Astrocyte of the spinal cord (primary cell): ENCODE data around the gene ALDH2.
"Not testable (repeated sequence)": the region's sequence is repeated elsewhere in the genome, so short reads cannot be mapped to it uniquely, and the experiment has no call there.

Experiments
- DNase-seq: peaks from one replicate; pipeline ENCODE4 v3.0.0; 2011; ENCODE audit warnings: low read depth, low spot score
- H3K4me3 ChIP-seq: 2 replicates; pipeline ENCODE4 v1.5.1; 2011; ENCODE audit warnings: low read depth, mild to moderate bottlenecking, low read length, moderate library complexity
- CTCF ChIP-seq: IDR thresholded peaks from 2 replicates; pipeline ENCODE4 v1.5.1; 2012; ENCODE audit warnings: low read depth, mild to moderate bottlenecking, low read length, inconsistent platforms
- in situ Hi-C: cut with HindIII; loops from 2 replicates; pipeline ENCODE4 v1.10.0; 2017; ENCODE audit warnings: low sequenced_read_pairs

The ALDH2 gene

DNA sequence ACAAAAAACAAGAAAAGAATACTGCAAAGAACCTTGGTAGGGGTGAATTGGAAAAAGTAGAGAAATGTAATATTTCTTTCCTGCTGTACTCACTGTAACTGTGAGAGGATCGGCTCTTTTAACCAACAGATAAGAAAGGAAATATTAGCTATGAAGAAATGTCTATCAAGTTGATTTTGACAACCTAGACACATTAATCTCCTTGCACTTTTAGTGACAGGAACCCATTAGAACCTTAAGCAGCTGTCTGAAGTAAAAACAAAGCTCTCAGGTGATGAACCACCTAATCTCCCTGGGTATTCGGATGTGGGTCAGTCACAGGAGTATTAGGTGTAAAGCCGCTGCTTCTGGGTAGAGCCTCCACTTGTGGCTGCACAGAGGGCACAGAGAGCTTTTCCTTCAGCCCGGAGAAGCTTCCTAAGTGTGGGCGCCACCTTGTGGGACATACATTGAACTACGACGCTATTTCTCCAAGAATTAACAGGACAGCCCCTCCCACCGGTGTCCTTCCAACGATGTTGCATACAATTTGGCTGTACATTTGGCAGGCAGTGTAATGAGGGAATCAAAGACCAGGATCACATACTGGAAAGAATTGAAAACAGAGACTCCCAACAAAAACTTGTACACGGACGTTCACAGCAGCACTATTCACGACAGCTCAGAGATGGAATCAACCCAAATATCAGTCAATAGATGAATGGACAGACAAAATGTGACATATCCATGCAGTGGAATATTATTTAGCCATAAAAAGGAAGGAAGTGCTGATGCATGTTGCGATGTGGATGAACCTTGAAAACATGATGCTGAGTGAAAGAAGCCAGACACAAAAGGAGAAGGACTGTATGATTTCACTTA, 46.4 kb downstream of the ALDH2 start:
- in situ Hi-C loops, result no loop called here

GRCh38 chr12:111816065-111816615, 49.4 kb downstream of the ALDH2 start:
- no peak for TF ChIP-seq CTCF
- in situ Hi-C loops, result no loop called here
- no peak overlapping the region for H3K4me3 ChIP-seq
- no peak for DNase-seq

More for the DNA sequence above, 46.4 kb downstream of the ALDH2 start:
- H3K4me3 ChIP-seq, result no peak overlapping the region
- TF ChIP-seq CTCF, result peak; percentile 80
- peak; percentile 82 for DNase-seq

DNA sequence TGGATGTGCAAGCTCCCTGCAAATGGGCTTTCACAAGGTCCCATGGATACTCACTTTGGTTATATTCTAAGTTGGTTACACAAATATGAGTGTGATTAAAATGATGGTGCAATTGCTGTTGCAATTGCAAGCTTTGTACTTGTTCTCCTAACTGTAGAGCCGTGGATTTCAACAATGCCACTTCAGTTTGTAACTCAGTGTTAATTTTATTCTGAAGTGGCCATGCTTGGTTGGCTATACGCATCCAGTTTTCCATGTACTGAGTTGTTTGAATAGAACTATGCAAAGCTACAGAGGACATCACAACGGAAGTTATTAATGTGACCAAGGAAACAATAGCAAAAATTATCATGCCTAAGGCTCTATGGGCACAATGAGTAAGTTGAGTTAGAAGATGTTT, 50.2 kb downstream of the ALDH2 start:
- DNase-seq, H3K4me3 ChIP-seq, in situ Hi-C loops: not testable (repeated sequence)

DNA sequence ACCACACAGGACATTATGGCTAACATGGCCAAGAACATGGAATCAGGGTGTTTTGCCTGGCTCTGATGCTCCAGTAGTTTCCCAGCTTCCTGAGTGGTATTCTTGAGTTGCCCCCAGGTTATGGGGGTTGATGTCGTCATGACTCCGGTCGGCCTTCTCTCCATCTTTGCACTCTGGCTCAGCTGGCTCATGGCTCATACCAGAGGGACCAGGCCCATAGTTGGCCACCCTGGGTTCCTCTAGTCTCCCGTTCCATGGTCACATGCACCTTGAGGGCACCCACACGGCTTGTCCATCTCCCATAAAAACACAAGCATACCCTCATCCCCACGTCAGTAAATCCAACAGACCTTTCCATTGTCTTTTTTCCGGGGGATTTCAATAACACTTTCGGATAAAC, 51.6 kb downstream of the ALDH2 start:
- TF ChIP-seq CTCF, result no peak
- no peak overlapping the region for H3K4me3 ChIP-seq
- no peak for DNase-seq
- in situ Hi-C loops, result no loop called here

DNA sequence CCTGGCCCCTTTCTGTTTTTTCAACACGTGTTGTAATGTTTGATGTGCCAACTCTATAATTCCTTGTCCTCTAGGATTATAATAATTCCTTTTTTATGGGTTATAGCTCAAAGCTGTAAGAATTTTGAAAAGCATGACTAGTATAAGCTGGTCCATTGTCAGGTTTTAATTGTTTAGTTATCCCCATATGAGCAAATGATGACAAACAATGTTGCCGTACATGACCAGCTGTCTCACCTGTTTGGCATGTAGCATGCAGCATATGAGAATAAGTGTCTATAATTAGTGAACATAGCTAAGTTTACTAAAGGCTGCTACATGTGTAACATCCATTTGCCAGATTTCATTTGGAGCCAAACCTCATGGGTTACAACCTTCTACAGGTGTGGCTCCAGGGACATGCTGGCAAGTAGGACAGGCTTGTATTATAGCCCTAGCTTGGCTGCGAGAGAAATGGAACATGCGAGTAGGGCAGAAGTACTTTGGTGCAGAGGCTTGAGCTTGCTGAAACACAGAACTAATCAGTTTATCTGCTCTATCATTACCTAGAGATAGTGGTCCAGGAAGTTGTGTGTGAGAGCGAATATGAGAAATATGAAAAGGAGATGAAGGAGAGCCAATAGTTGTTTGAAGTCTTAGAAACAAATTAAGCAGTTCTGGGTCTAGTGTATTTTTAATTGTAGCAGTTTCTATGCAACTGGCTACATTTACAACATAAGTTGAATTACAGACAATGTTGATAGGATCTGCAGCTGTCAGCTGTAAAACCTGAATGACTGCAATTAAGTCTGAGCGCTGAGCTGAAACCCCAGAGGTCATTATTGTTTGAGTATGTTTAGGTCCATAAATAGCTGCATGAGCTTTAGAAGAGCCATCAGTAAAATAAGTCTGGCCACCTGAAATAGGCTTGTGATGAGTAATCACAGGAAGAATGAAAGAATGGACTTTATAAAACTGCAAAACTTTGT, 52.7 kb downstream of the ALDH2 start:
- no peak for TF ChIP-seq CTCF
- DNase-seq, result no peak
- in situ Hi-C loops, result no loop called here
- H3K4me3 ChIP-seq, result no peak overlapping the region

DNA sequence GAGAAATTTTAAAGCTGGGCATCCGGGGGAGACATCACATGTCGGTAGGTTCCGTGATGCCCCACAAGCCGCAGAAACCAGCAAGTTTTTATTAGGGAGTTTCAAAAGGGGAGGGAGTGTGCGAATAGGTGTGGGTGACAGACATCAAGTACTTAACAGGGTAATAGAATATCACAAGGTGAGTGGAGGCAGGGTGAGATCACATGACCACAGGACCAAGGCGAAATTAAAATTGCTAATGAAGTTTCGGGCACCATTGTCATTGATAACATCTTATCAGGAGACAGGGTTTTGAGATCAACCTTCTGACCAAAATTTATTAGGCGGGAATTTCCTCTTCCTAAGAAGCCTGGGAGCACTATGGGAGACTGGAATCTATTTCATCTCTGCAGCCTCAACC, 54.1 kb downstream of the ALDH2 start:
- H3K4me3 ChIP-seq, in situ Hi-C loops, DNase-seq: not testable (repeated sequence)

GRCh38 chr12:111822886-111823285, 56.2 kb downstream of the ALDH2 start:
- DNase-seq, result no peak
- in situ Hi-C loops, result no loop called here
- TF ChIP-seq CTCF, result no peak
- H3K4me3 ChIP-seq, result no peak overlapping the region
